Breast epithelium (tissue), 3 donors: ENCODE data around the gene TCF4.

ENCODE experiments used
- POLR2A ChIP-seq: fragments of 450-650 bp; IDR thresholded peaks from one replicate; pipeline ENCODE4 v1.6.1; 2016; ENCODE audit warnings: antibody characterized with exemption, mild to moderate bottlenecking, moderate library complexity
- POLR2AphosphoS5 ChIP-seq, 3 donors: sonication (generic); formaldehyde crosslinking; IDR thresholded peaks; one replicate each; pipeline ENCODE4 v1.6.1; 2017; ENCODE audit warnings: antibody characterized with exemption in 3 of 3
- TF ChIP-seq, protein P1 (sequence below), 3 donors: fragments of 450-650 bp; IDR thresholded peaks; one replicate each; pipeline ENCODE4 v1.5.1; 2016 to 2017; ENCODE audit warnings: antibody characterized with exemption in 3 of 3, mild to moderate bottlenecking in 3 of 3, moderate library complexity in 3 of 3

DNA sequence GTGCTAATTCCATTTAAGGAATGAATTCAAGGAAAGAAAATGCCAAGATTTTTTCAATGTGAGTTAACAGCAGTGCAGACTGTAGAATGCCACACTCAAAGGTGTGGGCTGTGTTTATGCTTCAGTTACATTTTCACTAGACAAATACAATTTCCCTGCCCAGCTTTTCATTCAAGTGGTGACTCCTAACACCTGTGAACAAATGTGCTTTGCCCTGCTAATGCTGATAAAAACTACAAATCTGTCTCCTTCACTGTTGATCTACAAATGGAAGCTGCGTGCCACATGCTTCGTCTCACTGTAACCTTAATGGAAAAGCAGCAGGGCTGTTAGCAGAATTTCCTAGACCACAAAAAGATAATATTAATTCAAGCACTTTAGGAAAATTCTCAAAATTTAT, 19.8 kb upstream of the TCF4 start:
- TF ChIP-seq POLR2A (no peak), POLR2AphosphoS5 (IDR thresholded peaks at IDR 0.05) (no peak)
- TF ChIP-seq, protein P1, sequence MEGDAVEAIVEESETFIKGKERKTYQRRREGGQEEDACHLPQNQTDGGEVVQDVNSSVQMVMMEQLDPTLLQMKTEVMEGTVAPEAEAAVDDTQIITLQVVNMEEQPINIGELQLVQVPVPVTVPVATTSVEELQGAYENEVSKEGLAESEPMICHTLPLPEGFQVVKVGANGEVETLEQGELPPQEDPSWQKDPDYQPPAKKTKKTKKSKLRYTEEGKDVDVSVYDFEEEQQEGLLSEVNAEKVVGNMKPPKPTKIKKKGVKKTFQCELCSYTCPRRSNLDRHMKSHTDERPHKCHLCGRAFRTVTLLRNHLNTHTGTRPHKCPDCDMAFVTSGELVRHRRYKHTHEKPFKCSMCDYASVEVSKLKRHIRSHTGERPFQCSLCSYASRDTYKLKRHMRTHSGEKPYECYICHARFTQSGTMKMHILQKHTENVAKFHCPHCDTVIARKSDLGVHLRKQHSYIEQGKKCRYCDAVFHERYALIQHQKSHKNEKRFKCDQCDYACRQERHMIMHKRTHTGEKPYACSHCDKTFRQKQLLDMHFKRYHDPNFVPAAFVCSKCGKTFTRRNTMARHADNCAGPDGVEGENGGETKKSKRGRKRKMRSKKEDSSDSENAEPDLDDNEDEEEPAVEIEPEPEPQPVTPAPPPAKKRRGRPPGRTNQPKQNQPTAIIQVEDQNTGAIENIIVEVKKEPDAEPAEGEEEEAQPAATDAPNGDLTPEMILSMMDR (IDR thresholded peaks at IDR 0.05), result no peak
